LNCAP (cell line): ENCODE results near the gene SETBP1.

ENCODE experiments used
- TF ChIP-seq, protein P1 (sequence below): fragments of 450-650 bp; IDR thresholded peaks from 2 replicates; pipeline ENCODE4 v1.5.1; 2017; ENCODE audit warnings: mild to moderate bottlenecking

The SETBP1 gene

DNA sequence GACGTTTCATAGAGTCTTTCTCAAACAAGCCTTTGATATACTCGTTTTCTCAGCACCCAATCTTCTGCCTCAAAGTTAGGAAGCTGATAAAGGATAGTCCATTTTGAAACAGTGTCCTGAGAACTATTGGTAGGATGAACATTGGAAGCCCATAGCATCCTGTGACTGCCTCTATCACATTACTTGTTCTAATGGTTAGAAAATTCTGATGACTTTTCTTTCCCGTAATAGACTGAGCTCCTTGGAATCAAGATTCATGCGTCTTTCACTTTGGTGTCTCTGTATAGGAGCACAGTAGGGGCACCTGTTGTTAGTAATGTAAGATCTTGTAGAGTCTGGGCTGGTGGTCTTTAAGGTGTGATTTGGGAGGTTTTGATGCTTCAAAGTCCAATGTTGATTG lies 87.1 kb downstream of the SETBP1 start:
- TF ChIP-seq, protein P1, sequence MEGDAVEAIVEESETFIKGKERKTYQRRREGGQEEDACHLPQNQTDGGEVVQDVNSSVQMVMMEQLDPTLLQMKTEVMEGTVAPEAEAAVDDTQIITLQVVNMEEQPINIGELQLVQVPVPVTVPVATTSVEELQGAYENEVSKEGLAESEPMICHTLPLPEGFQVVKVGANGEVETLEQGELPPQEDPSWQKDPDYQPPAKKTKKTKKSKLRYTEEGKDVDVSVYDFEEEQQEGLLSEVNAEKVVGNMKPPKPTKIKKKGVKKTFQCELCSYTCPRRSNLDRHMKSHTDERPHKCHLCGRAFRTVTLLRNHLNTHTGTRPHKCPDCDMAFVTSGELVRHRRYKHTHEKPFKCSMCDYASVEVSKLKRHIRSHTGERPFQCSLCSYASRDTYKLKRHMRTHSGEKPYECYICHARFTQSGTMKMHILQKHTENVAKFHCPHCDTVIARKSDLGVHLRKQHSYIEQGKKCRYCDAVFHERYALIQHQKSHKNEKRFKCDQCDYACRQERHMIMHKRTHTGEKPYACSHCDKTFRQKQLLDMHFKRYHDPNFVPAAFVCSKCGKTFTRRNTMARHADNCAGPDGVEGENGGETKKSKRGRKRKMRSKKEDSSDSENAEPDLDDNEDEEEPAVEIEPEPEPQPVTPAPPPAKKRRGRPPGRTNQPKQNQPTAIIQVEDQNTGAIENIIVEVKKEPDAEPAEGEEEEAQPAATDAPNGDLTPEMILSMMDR: no peak

DNA sequence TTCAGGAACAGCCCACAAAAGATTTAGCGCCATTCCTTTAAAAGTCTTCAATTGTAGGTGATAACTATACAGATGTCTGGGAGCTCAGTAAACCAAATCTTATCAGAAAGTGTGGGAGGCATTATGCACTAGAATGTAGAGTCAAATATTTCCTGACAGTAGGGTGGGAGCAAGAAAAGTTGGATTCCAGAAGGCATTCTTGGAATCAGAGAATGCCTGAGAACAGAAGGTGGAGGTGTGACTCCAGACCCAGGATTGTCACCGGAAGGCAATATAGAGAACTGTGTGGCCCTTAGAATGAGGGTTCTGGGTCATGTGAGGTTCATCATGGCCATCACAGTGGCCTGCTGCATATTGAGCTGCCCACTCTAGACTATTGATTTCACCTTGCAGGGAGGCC lies 90.0 kb downstream of the SETBP1 start:
- TF ChIP-seq, protein P1: no peak

DNA sequence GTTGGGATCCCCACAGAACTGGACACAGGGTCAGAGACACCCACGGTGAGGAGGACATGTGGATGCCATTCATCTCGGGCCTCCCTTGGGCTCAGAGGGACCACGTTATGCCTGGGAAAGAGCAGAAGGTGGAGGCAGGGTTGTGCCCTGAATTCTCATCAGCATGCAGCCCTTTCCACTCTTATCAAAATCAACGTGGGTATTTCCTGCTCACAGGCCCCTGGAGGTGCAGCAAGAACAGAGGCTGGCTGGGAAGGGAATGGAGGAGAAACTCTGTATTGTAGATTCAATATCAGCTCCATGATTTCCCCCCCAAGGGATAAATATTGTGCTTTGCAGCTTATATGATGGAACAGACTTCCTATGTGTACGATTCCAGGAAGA lies 90.9 kb downstream of the SETBP1 start:
- TF ChIP-seq, protein P1: no peak

DNA sequence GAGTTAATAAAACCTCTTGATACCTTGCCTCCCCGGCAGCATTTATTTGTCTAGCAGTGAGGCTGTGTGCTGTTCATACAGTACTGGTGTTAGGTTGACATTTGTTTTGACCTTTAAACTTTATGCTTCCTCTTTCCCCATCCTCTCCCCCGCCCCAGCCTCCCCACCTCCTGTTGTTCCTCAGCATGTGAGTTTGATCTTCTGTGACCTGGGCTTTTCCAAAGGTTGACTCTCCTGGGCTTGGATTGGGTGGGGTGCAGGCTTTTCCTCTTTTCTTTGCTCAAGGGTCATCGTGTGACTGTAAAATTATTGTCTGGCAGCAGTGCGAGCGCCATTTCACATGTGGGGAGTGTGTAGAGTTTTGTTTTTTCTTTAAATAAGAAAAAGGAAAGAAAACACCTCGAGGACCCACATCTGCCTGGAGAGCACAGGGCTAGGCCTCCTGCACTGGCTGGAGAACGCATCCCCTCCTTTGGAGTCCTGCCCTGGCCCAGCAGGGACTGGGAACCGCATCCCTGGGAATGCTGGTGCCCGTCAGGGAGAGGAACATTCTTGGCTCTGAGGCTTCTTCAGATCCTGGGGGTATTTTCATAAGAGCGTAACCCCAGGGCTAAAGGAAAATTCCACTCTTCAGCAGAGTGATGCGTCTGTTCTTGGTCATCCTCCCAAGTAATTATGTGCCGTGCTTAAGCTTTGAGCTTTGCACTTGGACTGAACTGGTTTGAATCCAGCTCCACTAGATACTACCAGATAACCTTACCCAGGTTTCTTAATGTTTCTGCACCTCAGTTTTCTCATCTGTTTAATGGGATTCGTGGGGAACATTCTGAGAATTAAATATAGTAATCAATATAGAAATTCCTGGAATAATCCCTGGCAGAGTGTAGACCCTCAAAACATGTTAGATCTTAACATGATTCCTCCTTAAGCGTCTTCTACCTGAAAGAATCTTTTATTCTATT lies 91.5 kb downstream of the SETBP1 start:
- TF ChIP-seq, protein P1: no peak

DNA sequence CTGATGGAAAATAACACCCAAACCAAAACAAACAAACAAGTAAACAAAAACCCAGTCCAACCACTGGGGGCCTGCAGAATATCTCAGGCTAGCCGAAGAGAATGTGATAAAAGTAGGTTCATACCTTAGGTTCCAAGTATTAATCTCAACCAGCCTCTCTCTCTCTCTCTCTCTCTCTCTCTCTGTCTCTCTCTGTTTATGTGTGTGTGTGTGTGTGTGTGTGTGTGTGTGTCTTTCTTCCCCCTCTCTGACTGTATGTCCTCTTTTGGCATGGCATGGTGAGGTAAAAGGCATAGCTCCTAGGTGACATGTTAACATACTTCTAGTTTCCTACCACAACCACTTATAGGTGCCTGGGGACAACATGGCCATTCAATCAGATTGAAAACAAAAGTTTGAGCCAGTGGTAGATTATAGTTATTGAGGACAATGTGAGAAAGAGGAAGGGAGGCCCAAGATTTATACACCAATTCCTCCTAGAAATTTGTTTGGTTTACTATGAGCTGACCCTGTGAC lies 93.0 kb downstream of the SETBP1 start:
- TF ChIP-seq, protein P1: no peak

DNA sequence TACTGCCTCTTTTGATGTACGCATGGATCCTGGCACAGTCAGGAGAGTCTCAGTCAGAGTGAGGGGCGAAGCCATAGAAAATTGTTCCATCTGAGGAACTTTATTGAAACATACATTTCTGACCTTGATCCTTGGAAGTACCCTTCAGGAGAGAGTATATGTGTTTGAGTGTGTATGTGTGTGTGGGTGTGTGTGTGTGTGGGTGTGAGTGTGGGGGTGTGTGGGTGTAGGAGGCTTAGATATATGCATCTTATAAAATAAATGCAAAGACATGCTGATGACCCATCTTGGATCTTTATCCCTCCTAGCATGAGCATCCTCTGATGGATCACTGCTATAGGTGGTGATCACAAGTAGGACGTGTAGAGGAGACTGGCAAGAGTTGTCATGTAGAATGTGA lies 93.5 kb downstream of the SETBP1 start:
- TF ChIP-seq, protein P1: no peak

DNA sequence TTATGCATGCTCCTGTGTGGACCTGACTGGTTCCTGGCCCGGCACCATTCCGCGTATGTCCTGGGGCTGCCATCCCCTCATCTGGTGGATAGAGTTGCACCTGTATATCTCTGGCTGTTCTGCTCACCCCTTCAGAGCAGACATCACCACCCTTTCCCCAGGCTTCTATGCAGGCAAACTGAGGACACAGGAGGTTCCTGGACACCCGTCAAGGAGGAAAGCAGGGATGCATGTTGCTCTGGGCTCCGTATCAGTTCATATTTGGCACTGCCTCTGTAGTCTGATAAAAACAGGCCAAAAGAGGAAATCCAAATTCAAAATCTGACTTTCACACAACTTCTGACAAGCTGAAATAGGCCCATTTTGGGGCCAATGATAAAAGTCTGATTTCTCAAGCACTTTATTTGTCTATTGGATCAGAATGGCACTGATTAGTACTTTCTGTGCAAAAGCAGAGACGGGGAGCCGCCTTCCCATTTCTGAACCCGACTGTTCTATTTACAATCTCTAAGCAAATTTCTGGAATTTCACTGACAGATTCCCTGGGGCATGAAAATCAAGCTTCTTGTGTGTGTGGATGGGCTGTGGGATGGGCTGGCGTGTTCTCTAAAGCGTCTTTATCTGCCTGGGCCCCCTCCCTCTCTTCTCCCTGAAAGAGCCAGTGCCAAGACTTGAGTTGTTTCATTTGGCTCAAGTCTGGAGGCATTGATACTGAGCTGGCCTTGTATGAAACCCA lies 96.9 kb downstream of the SETBP1 start:
- TF ChIP-seq, protein P1: no peak
